H1 (cell line): ENCODE data around the gene PELI2. TPM values are rescaled to one million over a fixed set of nuclear protein-coding genes. Genes with fewer than 3 reads are reported as not detected.

Experiments used
- GTF2F1 ChIP-seq: IDR thresholded peaks from 2 replicates; pipeline ENCODE4 v1.6.1; 2012; ENCODE audit warnings: low read depth, low read length, improper control_type of control experiment, borderline replicate concordance
- NANOG ChIP-seq: IDR thresholded peaks from 2 replicates; pipeline ENCODE4 v1.6.1; 2011; ENCODE audit warnings: low read length, low read depth, mild to moderate bottlenecking, inconsistent platforms; ENCODE audit not compliant: insufficient read depth, poor library complexity, severe bottlenecking
- RBBP5 ChIP-seq: IDR thresholded peaks from 2 replicates; pipeline ENCODE4 v1.7.1; 2012; ENCODE audit warnings: low read depth, mild to moderate bottlenecking, inconsistent platforms, low read length, moderate library complexity, borderline replicate concordance
- RXRA ChIP-seq: IDR thresholded peaks from 2 replicates; pipeline ENCODE4 v1.6.1; 2011; ENCODE audit warnings: low read depth, mild to moderate bottlenecking, low read length, moderate library complexity; ENCODE audit not compliant: insufficient read depth
- TBP ChIP-seq: IDR thresholded peaks from 2 replicates; pipeline ENCODE4 v1.6.1; 2011; ENCODE audit warnings: low read depth, low read length, improper control_type of control experiment
- TEAD4 ChIP-seq: IDR thresholded peaks from 2 replicates; pipeline ENCODE4 v1.6.1; 2012; ENCODE audit warnings: low read depth, low read length, inconsistent platforms, mixed read lengths
- polyA plus RNA-seq, 7 experiments: library from polyadenylated mRNA; depleted of rRNA in 3 of 7; stranded (reverse) in 5 of 7; unstranded in 2 of 7; fragments of >200 nt in 5 of 7; fragments of 200-250 nt in 2 of 7; gene quantifications; 1 replicate in 5 of 7; 2 replicates in 1 of 7; 4 replicates in 1 of 7; pipeline versions ENCODE4 v1.2.1 to v1.2.3, GENCODE V29; 2011 to 2013; ENCODE audit warnings: missing spikeins in 2 of 7, mixed read lengths in 2 of 7
- total RNA-seq: library from RNA; stranded (reverse); fragmentation: NEBNext Ultra II Directional; extraction: Animal tissue kit (Norgen Biotek cat#: 25700); gene quantifications from 2 replicates; pipeline ENCODE4 v1.2.1, GENCODE V29; 2021

PELI2 gene
- total and polyA plus RNA-seq, 2 of the 8 experiments (the other 6 are each of a cell fraction or from before 2014, with no cell fraction given), result 14.6 to 25.7 TPM

DNA sequence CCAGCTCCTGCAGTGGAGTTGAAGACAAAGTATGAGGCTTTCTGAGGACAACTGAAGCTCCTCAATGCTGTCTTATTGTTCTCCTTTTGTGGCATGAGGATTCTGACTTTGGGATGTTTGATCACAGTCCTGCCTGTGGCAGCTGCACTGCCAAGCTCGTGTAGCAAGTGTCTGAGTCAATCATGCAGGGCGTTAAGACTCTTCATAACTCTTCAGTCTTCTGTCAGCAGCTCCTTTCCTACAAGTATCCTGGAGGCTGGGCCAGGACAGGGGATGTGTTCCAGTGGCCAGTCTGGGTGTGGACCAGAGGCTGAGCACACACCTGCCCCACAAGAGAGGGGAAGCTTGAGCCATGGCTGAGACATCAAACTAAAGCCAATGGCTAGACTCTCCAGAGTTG, 94.3 kb downstream of the PELI2 start (continued):
- TF ChIP-seq TEAD4 (no peak), NANOG (no peak), TBP (no peak), RBBP5 (no peak), GTF2F1 (no peak), RXRA (no peak)
